GM12878 (cell line): Measurements from ENCODE around the gene NFIX. TPM values are rescaled to one million over a fixed set of nuclear protein-coding genes. Genes with fewer than 3 reads are reported as not detected.

Experiments
- ATAC-seq: fragments of 200-7000 bp; cut with Tn5 transposase; 3 replicates; pipeline ENCODE4 v1.9.1; 2020; ENCODE audit warnings: mild to moderate bottlenecking, moderate library complexity
- BruUV-seq: library from RNA; stranded (reverse); fragments of 400-500 nt; replicated peaks from 2 replicates; lab custom pipeline; 2021; lab: Mats Ljungman, UMichigan
- CTCF ChIA-PET: fragments of 300-600 bp; sonication (Branson Sonifier 250); formaldehyde crosslinking; extraction: SDS; loops from one replicate; lab custom pipeline; 2021; ENCODE audit warnings: inconsistent platforms; lab: Yijun Ruan, JAX
- POLR2A ChIA-PET: fragments of 350-600 bp; formaldehyde crosslinking; extraction: SDS; loops from one replicate; lab custom pipeline; 2021; ENCODE audit warnings: inconsistent platforms; lab: Charles Lee
- RAD21 ChIA-PET: fragments of 300-600 bp; sonication (Branson Sonifier 250); formaldehyde crosslinking; loops from one replicate; lab custom pipeline; 2023; ENCODE audit warnings: antibody characterized with exemption; ENCODE audit not compliant: unreplicated experiment; lab: Charles Lee
- SMC1A ChIA-PET: fragments of 300-600 bp; sonication (Branson Sonifier 250); formaldehyde crosslinking; loops from one replicate; lab custom pipeline; 2023; ENCODE audit not compliant: unreplicated experiment, uncharacterized antibody; lab: Charles Lee
- DNase-seq: peaks from one replicate; pipeline ENCODE4 v3.0.0-alpha.2; 2011; ENCODE audit warnings: low read depth, low spot score
- FAIRE-seq: peaks from 3 replicates; lab custom pipeline; 2011; peaks lifted over from hg19 to GRCh38; lab: Jason Lieb, UNC
- H2AFZ ChIP-seq: 2 replicates; pipeline ENCODE4 v1.6.0; 2011; ENCODE audit warnings: low read depth, low read length, control low read depth; ENCODE audit not compliant: control insufficient read depth
- H3K27ac ChIP-seq: 2 replicates; pipeline ENCODE4 v1.5.1; 2011; ENCODE audit warnings: control low read depth; ENCODE audit not compliant: control insufficient read depth, insufficient read depth
- H3K27me3 ChIP-seq, 2 experiments: replicated peaks in 1 of 2; 2 replicates each; pipeline versions ENCODE4 v1.6.0 to v1.6.1; 2011; ENCODE audit warnings: low read length in 1 of 2; ENCODE audit not compliant: control insufficient read depth in 2 of 2, insufficient read depth in 2 of 2
- H3K36me3 ChIP-seq, 2 experiments: 2 replicates each; pipeline ENCODE4 v1.5.1; 2011; ENCODE audit warnings: low read length in 1 of 2; ENCODE audit not compliant: control insufficient read depth in 2 of 2, insufficient read depth in 2 of 2
- H3K4me1 ChIP-seq: 2 replicates; pipeline ENCODE4 v1.6.1; 2011; ENCODE audit warnings: mild to moderate bottlenecking, low read length, moderate library complexity, mixed read lengths; ENCODE audit not compliant: control insufficient read depth, insufficient read depth
- H3K4me2 ChIP-seq: 2 replicates; pipeline ENCODE4 v1.6.0; 2011; ENCODE audit warnings: control low read depth; ENCODE audit not compliant: control insufficient read depth, insufficient read depth
- H3K4me3 ChIP-seq: fragments of 200-600 bp; sonication (generic); 2 replicates; pipeline ENCODE4 v1.5.1; 2016
- H3K79me2 ChIP-seq: 2 replicates; pipeline ENCODE4 v1.6.0; 2011; ENCODE audit warnings: low read length; ENCODE audit not compliant: control insufficient read depth, insufficient read depth
- H3K9ac ChIP-seq: 2 replicates; pipeline ENCODE4 v1.8.0; 2011; ENCODE audit warnings: low read length, control low read depth, mixed read lengths; ENCODE audit not compliant: control insufficient read depth, insufficient read depth
- H3K9me3 ChIP-seq: replicated peaks from 3 replicates; pipeline ENCODE4 v1.5.1; 2011; ENCODE audit warnings: mild to moderate bottlenecking, low read length; ENCODE audit not compliant: control insufficient read depth, insufficient read depth
- H4K20me1 ChIP-seq: 2 replicates; pipeline ENCODE4 v1.6.0; 2011; ENCODE audit not compliant: control insufficient read depth, insufficient read depth
- BHLHE40 ChIP-seq, 2 experiments: fragments of 450-650 bp in 1 of 2; IDR thresholded peaks; 2 replicates each; pipeline ENCODE4 v1.6.1; 2011 to 2017; ENCODE audit warnings: low read depth in 2 of 2, borderline replicate concordance in 1 of 2, improper control_type of control experiment in 1 of 2, low read length in 1 of 2, mild to moderate bottlenecking in 1 of 2
- BMI1 ChIP-seq: fragments of 450-650 bp; IDR thresholded peaks from 2 replicates; pipeline ENCODE4 v1.6.1; 2016; ENCODE audit warnings: mild to moderate bottlenecking, moderate library complexity, borderline replicate concordance
- NBN ChIP-seq: fragments of 450-650 bp; IDR thresholded peaks from 2 replicates; pipeline ENCODE4 v1.6.1; 2016
- RELA ChIP-seq: fragments of 450-650 bp; IDR thresholded peaks from 2 replicates; pipeline ENCODE4 v1.8.0; 2014; ENCODE audit warnings: borderline replicate concordance; ENCODE audit not compliant: partially characterized antibody
- SIX5 ChIP-seq: IDR thresholded peaks from 2 replicates; pipeline ENCODE4 v1.6.1; 2011; ENCODE audit warnings: mild to moderate bottlenecking, low read depth, low read length, moderate library complexity; ENCODE audit not compliant: severe bottlenecking
- SUPT20H ChIP-seq: IDR thresholded peaks from 2 replicates; pipeline ENCODE4 v1.6.1; 2011; ENCODE audit warnings: low read depth, mild to moderate bottlenecking, low read length, moderate library complexity, borderline replicate concordance; ENCODE audit not compliant: control insufficient read depth
- ZBED1 ChIP-seq: IDR thresholded peaks from 2 replicates; pipeline ENCODE4 v1.6.1; 2016; ENCODE audit warnings: borderline replicate concordance
- WGBS: methylation state at CpG from one replicate; pipeline ENCODE4 v1.1.6; 2016; ENCODE audit warnings: low lambda C conversion rate; ENCODE audit not compliant: insufficient replicate concordance, insufficient coverage; ENCODE audit errors: missing lambda C conversion rate; 5-methylcytosine and 5-hydroxymethylcytosine counted together
- in situ Hi-C: fragments of 300-500 bp; cut with MboI; formaldehyde crosslinking; loops from 9 replicates; pipeline ENCODE4 v1.14.3; 2018; ENCODE audit warnings: mixed read lengths
- intact Hi-C: fragments of 100-400 bp; cut with micrococcal nuclease; formaldehyde crosslinking; loops from one replicate; pipeline ENCODE4 v1.14.2; 2022; ENCODE audit not compliant: unreplicated experiment
- polyA plus RNA-seq, 11 experiments: library from polyadenylated mRNA; depleted of rRNA in 4 of 11; unstranded in 6 of 11; stranded (reverse) in 5 of 11; fragments of >200 nt; fragmentation: Nextera tagmentation in 4 of 11; fragmentation: Illumina TruSeq in 1 of 11; extraction: Ambion mirVana in 4 of 11; extraction: Trizol in 1 of 11; gene quantifications; 1 replicate in 1 of 11; 2 replicates in 10 of 11; pipeline versions ENCODE4 v1.2.1 to v1.2.3, GENCODE V29; 2011 to 2016; ENCODE audit warnings: inconsistent platforms in 2 of 11, missing spikeins in 2 of 11, low read depth in 1 of 11
- total RNA-seq, 4 experiments: library from RNA; depleted of rRNA in 3 of 4; stranded (reverse); fragments of >200 nt in 3 of 4; fragmentation: Illumina TruSeq in 1 of 4; extraction: Trizol in 1 of 4; gene quantifications; 2 replicates each; pipeline versions ENCODE4 v1.2.1 to v1.2.3, GENCODE V29; 2013 to 2021
- TF ChIP-seq, protein P1 (sequence below): fragments of 450-650 bp; IDR thresholded peaks from 2 replicates; pipeline ENCODE4 v1.6.1; 2014; ENCODE audit warnings: mild to moderate bottlenecking
- TF ChIP-seq, protein P2 (sequence below): fragments of 450-650 bp; IDR thresholded peaks from 2 replicates; pipeline ENCODE4 v1.6.1; 2016; ENCODE audit warnings: mild to moderate bottlenecking

NFIX gene
- total and polyA plus RNA-seq, 10 of the 15 experiments (the other 5 are each of a cell fraction or from before 2014, with no cell fraction given): 0.02 to 2.2 (median 0.28) TPM

DNA sequence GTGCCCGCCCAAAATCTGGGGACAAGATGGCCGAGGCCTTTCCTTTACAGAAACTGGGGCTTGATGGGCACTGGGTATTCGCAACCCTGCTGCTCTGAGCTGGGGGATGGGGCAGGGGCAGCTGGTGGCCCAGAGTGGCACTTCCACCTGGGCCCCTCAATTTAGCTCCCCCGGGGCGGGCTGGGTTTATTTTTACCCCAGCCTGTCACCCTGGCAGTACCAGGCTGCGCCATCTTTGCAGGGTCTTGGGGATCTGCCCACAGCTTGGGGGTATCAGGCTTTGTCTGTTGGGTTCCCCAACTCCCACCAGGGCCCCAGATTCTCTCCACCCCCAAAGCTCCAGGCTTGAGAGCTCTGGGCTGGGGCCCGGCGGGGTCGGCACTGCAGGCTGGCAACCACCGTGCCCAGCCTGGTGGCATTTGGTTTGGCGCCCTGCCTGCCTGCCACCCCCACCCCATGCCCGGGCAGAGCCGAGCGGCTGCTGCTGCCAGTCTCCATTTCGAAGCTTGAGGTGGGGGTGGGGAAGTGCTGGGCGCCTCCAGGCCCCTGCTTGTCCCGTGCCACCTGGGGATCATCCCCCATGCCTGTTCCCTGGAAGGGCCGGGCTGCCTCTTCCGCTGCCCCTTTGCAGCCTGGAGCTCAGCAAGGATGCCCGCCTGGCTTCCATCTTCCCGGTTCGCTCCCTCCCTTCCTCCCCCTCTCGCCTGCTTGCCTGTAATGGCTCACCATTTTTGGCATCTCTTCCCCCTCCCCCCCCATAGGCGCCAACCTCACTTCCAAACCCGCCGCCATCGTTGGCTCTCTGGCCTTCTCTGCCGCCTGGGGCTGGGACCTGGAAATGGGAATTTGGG, 11.4 kb downstream of the NFIX start:
- Histone ChIP-seq H3K9me3 (no peaks in the 10 kb centered on the region), H3K9ac (no peak overlapping the region), H3K4me1 (no peaks in the 10 kb centered on the region), H4K20me1 (no peaks in the 10 kb centered on the region), H3K36me3 (no peaks in the 10 kb centered on the region), H2AFZ (no peak overlapping the region), H3K4me2 (no peak overlapping the region), H3K27me3 (peaks cover 3% of the 10 kb centered on the region in 2 experiments; a peak in 3 of 4 replicates), H3K79me2 (no peaks in the 10 kb centered on the region), H3K4me3 (no peak overlapping the region), H3K27ac (no peak overlapping the region)
- no peak for FAIRE-seq
- intact Hi-C loops (no loop called here), in situ Hi-C loops (no loop called here)
- no peak for ATAC-seq
- CTCF ChIA-PET: interaction anchor here (1.5 kb wide), 2 partner anchors 14 to 55 kb away, joined by 3 to 5 read pairs; no protein-coding TSS in a partner anchor
- POLR2A ChIA-PET: interaction anchor here (1.1 kb wide), 1 partner anchor 30 kb away, joined by 3 read pairs; no protein-coding TSS in a partner anchor
- SMC1A ChIA-PET: interaction anchor here (0.6 kb wide), 1 partner anchor 32 kb away, joined by 3 read pairs; no protein-coding TSS in a partner anchor
- RAD21 ChIA-PET: interaction anchor here (1.2 kb wide), 1 partner anchor 29 kb away, joined by 3 read pairs; no protein-coding TSS in a partner anchor
- TF ChIP-seq NBN: no peak
- TF ChIP-seq SUPT20H: no peak
- TF ChIP-seq BMI1: no peak
- TF ChIP-seq RELA: no peak
- no peak for TF ChIP-seq BHLHE40 (IDR thresholded peaks at IDR 0.05; ENCODE audit: borderline replicate concordance in 1 of 2, low read depth in 2 of 2, low read length in 1 of 2)
- no peak for TF ChIP-seq ZBED1
- no peak for TF ChIP-seq SIX5
- TF ChIP-seq, protein P1, sequence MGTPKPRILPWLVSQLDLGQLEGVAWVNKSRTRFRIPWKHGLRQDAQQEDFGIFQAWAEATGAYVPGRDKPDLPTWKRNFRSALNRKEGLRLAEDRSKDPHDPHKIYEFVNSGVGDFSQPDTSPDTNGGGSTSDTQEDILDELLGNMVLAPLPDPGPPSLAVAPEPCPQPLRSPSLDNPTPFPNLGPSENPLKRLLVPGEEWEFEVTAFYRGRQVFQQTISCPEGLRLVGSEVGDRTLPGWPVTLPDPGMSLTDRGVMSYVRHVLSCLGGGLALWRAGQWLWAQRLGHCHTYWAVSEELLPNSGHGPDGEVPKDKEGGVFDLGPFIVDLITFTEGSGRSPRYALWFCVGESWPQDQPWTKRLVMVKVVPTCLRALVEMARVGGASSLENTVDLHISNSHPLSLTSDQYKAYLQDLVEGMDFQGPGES: no peak
- TF ChIP-seq, protein P2, sequence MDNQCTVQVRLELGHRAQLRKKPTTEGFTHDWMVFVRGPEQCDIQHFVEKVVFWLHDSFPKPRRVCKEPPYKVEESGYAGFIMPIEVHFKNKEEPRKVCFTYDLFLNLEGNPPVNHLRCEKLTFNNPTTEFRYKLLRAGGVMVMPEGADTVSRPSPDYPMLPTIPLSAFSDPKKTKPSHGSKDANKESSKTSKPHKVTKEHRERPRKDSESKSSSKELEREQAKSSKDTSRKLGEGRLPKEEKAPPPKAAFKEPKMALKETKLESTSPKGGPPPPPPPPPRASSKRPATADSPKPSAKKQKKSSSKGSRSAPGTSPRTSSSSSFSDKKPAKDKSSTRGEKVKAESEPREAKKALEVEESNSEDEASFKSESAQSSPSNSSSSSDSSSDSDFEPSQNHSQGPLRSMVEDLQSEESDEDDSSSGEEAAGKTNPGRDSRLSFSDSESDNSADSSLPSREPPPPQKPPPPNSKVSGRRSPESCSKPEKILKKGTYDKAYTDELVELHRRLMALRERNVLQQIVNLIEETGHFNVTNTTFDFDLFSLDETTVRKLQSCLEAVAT: no peak
- 55% methylated on average over 20 of the region's 28 CpGs for WGBS
- no peak for DNase-seq
- no TSS peak for BruUV-seq
